H7 (cell line): ENCODE data around the gene SLC1A3. TPM values are rescaled to one million over a fixed set of nuclear protein-coding genes. Genes with fewer than 3 reads are reported as not detected.
"Not testable (repeated sequence)": the region's sequence is repeated elsewhere in the genome, so short reads cannot be mapped to it uniquely, and the experiment has no call there.

ENCODE experiments used
- DNase-seq: peaks from one replicate; pipeline ENCODE4 v3.0.0; 2012
- H3K27me3 ChIP-seq: 2 replicates; pipeline ENCODE4 v1.6.0; 2011; ENCODE audit warnings: mild to moderate bottlenecking, low read length; ENCODE audit not compliant: control insufficient read depth, insufficient read depth
- H3K36me3 ChIP-seq: replicated peaks from 2 replicates; pipeline ENCODE4 v1.5.1; 2011; ENCODE audit warnings: low read length; ENCODE audit not compliant: control insufficient read depth, insufficient read depth
- H3K4me3 ChIP-seq: 2 replicates; pipeline ENCODE4 v1.5.1; 2011; ENCODE audit warnings: low read depth, mild to moderate bottlenecking, control low read depth, low read length, moderate library complexity; ENCODE audit not compliant: insufficient read depth
- total RNA-seq: library from RNA; depleted of rRNA; stranded (reverse); fragments of >200 nt; shearing (Covaris generic); gene quantifications from 2 replicates; pipeline ENCODE4 v1.2.3, GENCODE V29; 2014

SLC1A3 gene
- total RNA-seq, 1 experiment from 2014 or later: 48.8 TPM

- not testable (repeated sequence) for H3K27me3 ChIP-seq, DNase-seq, H3K4me3 ChIP-seq, H3K36me3 ChIP-seq
These were observed 16.7 kb upstream of the SLC1A3 start for GRCh38 chr5:36589735-36590134.

GRCh38 chr5:36590513-36591286 is 15.7 kb upstream of the SLC1A3 start:
- DNase-seq: peak; percentile 43
- Histone ChIP-seq H3K27me3 (no peaks in the 10 kb centered on the region), H3K36me3 (no peaks in the 10 kb centered on the region), H3K4me3 (no peak overlapping the region)

GRCh38 chr5:36593867-36594266 is 12.5 kb upstream of the SLC1A3 start:
- no peaks in the 10 kb centered on the region for H3K36me3 ChIP-seq
- no peak for DNase-seq
- no peak overlapping the region for H3K4me3 ChIP-seq
- H3K27me3 ChIP-seq: no peaks in the 10 kb centered on the region

GRCh38 chr5:36596247-36596646 is 10.2 kb upstream of the SLC1A3 start:
- no peak overlapping the region for H3K4me3 ChIP-seq
- peak; percentile 49 for DNase-seq
- H3K27me3 ChIP-seq: no peaks in the 10 kb centered on the region
- no peaks in the 10 kb centered on the region for H3K36me3 ChIP-seq

- no peak for DNase-seq
- Histone ChIP-seq H3K27me3 (no peaks in the 10 kb centered on the region), H3K4me3 (no peak overlapping the region; the same call in 1 of the 2 replicates), H3K36me3 (no peaks in the 10 kb centered on the region)
These were observed 9.7 kb upstream of the SLC1A3 start for GRCh38 chr5:36596756-36597155.

- Histone ChIP-seq H3K4me3 (no peak overlapping the region), H3K27me3 (no peaks in the 10 kb centered on the region), H3K36me3 (no peaks in the 10 kb centered on the region)
- DNase-seq: no peak
These were observed 8.4 kb upstream of the SLC1A3 start for GRCh38 chr5:36598045-36598444.

GRCh38 chr5:36599986-36600779 is 6.2 kb upstream of the SLC1A3 start:
- Histone ChIP-seq H3K4me3 (no peak overlapping the region), H3K36me3 (no peaks in the 10 kb centered on the region), H3K27me3 (no peaks in the 10 kb centered on the region)
- no peak for DNase-seq

- no peak for DNase-seq
- no peaks in the 10 kb centered on the region for H3K36me3 ChIP-seq
- H3K27me3 ChIP-seq: no peaks in the 10 kb centered on the region
- no peak overlapping the region for H3K4me3 ChIP-seq
These were observed 5.4 kb upstream of the SLC1A3 start for GRCh38 chr5:36600917-36601527.

GRCh38 chr5:36602704-36603321 is 3.6 kb upstream of the SLC1A3 start:
- Histone ChIP-seq H3K4me3 (no peak overlapping the region), H3K27me3 (no peaks in the 10 kb centered on the region), H3K36me3 (no peaks in the 10 kb centered on the region)
- peak; percentile 31 for DNase-seq

GRCh38 chr5:36605241-36605640 is 1.2 kb upstream of the SLC1A3 start:
- DNase-seq: no peak
- no peak overlapping the region for H3K4me3 ChIP-seq
- no peaks in the 10 kb centered on the region for H3K27me3 ChIP-seq

GRCh38 chr5:36606036-36606427 is 374 bp upstream of the SLC1A3 start:
- Histone ChIP-seq H3K27me3 (no peaks in the 10 kb centered on the region), H3K36me3 (no peaks in the 10 kb centered on the region), H3K4me3 (peak overlapping the region; percentile 43)
- DNase-seq: no peak

More at GRCh38 chr5:36605241-36605640, 1.2 kb upstream of the SLC1A3 start:
- H3K36me3 ChIP-seq: no peaks in the 10 kb centered on the region

- H3K4me3 ChIP-seq: peak overlapping the region; percentile 43
- no peaks in the 10 kb centered on the region for H3K27me3 ChIP-seq
- DNase-seq: no peak
- no peaks in the 10 kb centered on the region for H3K36me3 ChIP-seq
These were observed 737 bp downstream of the SLC1A3 start for GRCh38 chr5:36607114-36607571.

GRCh38 chr5:36607838-36608783 is 1.7 kb downstream of the SLC1A3 start:
- no peak for DNase-seq

More at GRCh38 chr5:36607838-36608783, 1.7 kb downstream of the SLC1A3 start:
- H3K4me3 ChIP-seq: peak overlapping the region; percentile 43; the same call in 1 of the 2 replicates
- no peaks in the 10 kb centered on the region for H3K36me3 ChIP-seq
- H3K27me3 ChIP-seq: no peaks in the 10 kb centered on the region
